GM12878 (cell line): ENCODE results near the gene ADAM15. TPM values are rescaled to one million over a fixed set of nuclear protein-coding genes. Genes with fewer than 3 reads are reported as not detected.

Experiments
- CBFB ChIP-seq: IDR thresholded peaks from 2 replicates; pipeline ENCODE4 v1.6.1; 2016; ENCODE audit warnings: antibody characterized with exemption, low read depth
- CBX5 ChIP-seq: sonication (generic); IDR thresholded peaks from 2 replicates; pipeline ENCODE4 v1.6.1; 2016; ENCODE audit warnings: low read depth, moderate library complexity, mild to moderate bottlenecking, inconsistent platforms
- CUX1 ChIP-seq: IDR thresholded peaks from 2 replicates; pipeline ENCODE4 v1.6.1; 2012; ENCODE audit warnings: improper control_type of control experiment, low read depth, low read length; ENCODE audit not compliant: insufficient replicate concordance
- GATAD2B ChIP-seq: fragments of 450-650 bp; conservative IDR thresholded peaks from 2 replicates; pipeline ENCODE4 v1.6.1; 2017; ENCODE audit warnings: low read depth, mild to moderate bottlenecking, moderate library complexity
- MEF2A ChIP-seq: IDR thresholded peaks from 2 replicates; pipeline ENCODE4 v1.6.1; 2011; ENCODE audit warnings: low read depth, mild to moderate bottlenecking, low read length, moderate library complexity; ENCODE audit not compliant: insufficient read depth
- MXI1 ChIP-seq: fragments of 150-350 bp; IDR thresholded peaks from 2 replicates; pipeline ENCODE4 v1.6.1; 2011; ENCODE audit warnings: low read depth, mild to moderate bottlenecking, inconsistent platforms, low read length, improper control_type of control experiment
- NR2C1 ChIP-seq: fragments of 450-650 bp; IDR thresholded peaks from 2 replicates; pipeline ENCODE4 v1.6.1; 2017; ENCODE audit warnings: antibody characterized with exemption, mild to moderate bottlenecking, moderate library complexity
- POU2F2 ChIP-seq: IDR thresholded peaks from 3 replicates; pipeline ENCODE4 v1.6.1; 2011; ENCODE audit warnings: low read depth, mild to moderate bottlenecking, low read length, borderline replicate concordance
- RELB ChIP-seq: fragments of 450-650 bp; IDR thresholded peaks from 2 replicates; pipeline ENCODE4 v1.6.1; 2017; ENCODE audit warnings: low read depth, mild to moderate bottlenecking, moderate library complexity
- RUNX3 ChIP-seq: IDR thresholded peaks from 2 replicates; pipeline ENCODE4 v1.6.1; 2012; ENCODE audit warnings: low read length, inconsistent platforms
- TCF12 ChIP-seq: IDR thresholded peaks from 2 replicates; pipeline ENCODE4 v1.6.1; 2011; ENCODE audit warnings: low read depth, mild to moderate bottlenecking, low read length
- TCF3 ChIP-seq: IDR thresholded peaks from 2 replicates; pipeline ENCODE4 v1.6.1; 2012; ENCODE audit warnings: low read depth, mild to moderate bottlenecking, low read length, borderline replicate concordance; ENCODE audit not compliant: insufficient read depth
- USF2 ChIP-seq: IDR thresholded peaks from 2 replicates; pipeline ENCODE4 v1.6.1; 2011; ENCODE audit warnings: low read depth, low read length, improper control_type of control experiment, borderline replicate concordance
- YBX1 ChIP-seq: fragments of 450-650 bp; IDR thresholded peaks from 2 replicates; pipeline ENCODE4 v1.6.1; 2016; ENCODE audit warnings: antibody characterized with exemption
- ZBTB40 ChIP-seq: fragments of 450-650 bp; IDR thresholded peaks from 2 replicates; pipeline ENCODE4 v1.6.1; 2016; ENCODE audit warnings: mild to moderate bottlenecking, moderate library complexity, borderline replicate concordance
- ZNF207 ChIP-seq: fragments of 450-650 bp; IDR thresholded peaks from 2 replicates; pipeline ENCODE4 v1.6.1; 2014; ENCODE audit warnings: antibody characterized with exemption, mild to moderate bottlenecking, borderline replicate concordance
- ZSCAN29 ChIP-seq: fragments of 450-650 bp; IDR thresholded peaks from 2 replicates; pipeline ENCODE4 v1.6.1; 2017; ENCODE audit warnings: mild to moderate bottlenecking, moderate library complexity
- polyA plus RNA-seq, 11 experiments: library from polyadenylated mRNA; depleted of rRNA in 4 of 11; unstranded in 6 of 11; stranded (reverse) in 5 of 11; fragments of >200 nt; fragmentation: Nextera tagmentation in 4 of 11; fragmentation: Illumina TruSeq in 1 of 11; extraction: Ambion mirVana in 4 of 11; extraction: Trizol in 1 of 11; gene quantifications; 1 replicate in 1 of 11; 2 replicates in 10 of 11; pipeline versions ENCODE4 v1.2.1 to v1.2.3, GENCODE V29; 2011 to 2016; ENCODE audit warnings: inconsistent platforms in 2 of 11, missing spikeins in 2 of 11, low read depth in 1 of 11
- total RNA-seq, 4 experiments: library from RNA; depleted of rRNA in 3 of 4; stranded (reverse); fragments of >200 nt in 3 of 4; fragmentation: Illumina TruSeq in 1 of 4; extraction: Trizol in 1 of 4; gene quantifications; 2 replicates each; pipeline versions ENCODE4 v1.2.1 to v1.2.3, GENCODE V29; 2013 to 2021

The ADAM15 gene
- total and polyA plus RNA-seq, 10 of the 15 experiments (the other 5 are each of a cell fraction or from before 2014, with no cell fraction given), result 0.29 to 38.8 (median 14.7) TPM

GRCh38 chr1:155017041-155017945 lies 33.8 kb upstream of the ADAM15 start (continued):
- TF ChIP-seq ZBTB40, result no peak
- no peak for TF ChIP-seq CUX1
- TF ChIP-seq NR2C1, result no peak
- peak; percentile 54; the same call in 1 of the 2 replicates for TF ChIP-seq ZSCAN29
- no peak for TF ChIP-seq YBX1
- TF ChIP-seq RUNX3, result peak; percentile 50
- no peak for TF ChIP-seq CBX5
- TF ChIP-seq USF2, result no peak
- 0 out of 2 replicates have a peak, but pooled peaks have one; percentile 46 for TF ChIP-seq MEF2A
- peak; percentile 93 for TF ChIP-seq GATAD2B
- TF ChIP-seq POU2F2, result peak; percentile 95; the same call in 2 of the 3 replicates
- no peak for TF ChIP-seq CBFB
- TF ChIP-seq TCF3, result peak; percentile 65; the same call in 1 of the 2 replicates
- TF ChIP-seq ZNF207, result 0 out of 2 replicates have a peak, but pooled peaks have one; percentile 35
- TF ChIP-seq TCF12, result peak; percentile 80
- peak; percentile 51; the same call in 1 of the 2 replicates for TF ChIP-seq MXI1
- peak; percentile 39 for TF ChIP-seq RELB
